ENCODE results near the gene KIF26B.

- TF ChIP-seq CTCF (conservative IDR thresholded peaks at IDR 0.05; ENCODE audit: low read depth, low read length) (no peak), EZH2 (IDR thresholded peaks at IDR 0.05; ENCODE audit: low read length, unreplicated experiment) (no peak)
These were observed 90.4 kb downstream of the KIF26B start for GRCh38 chr1:245245021-245245667.
